ENCODE results near the gene CTLA4.

DNA sequence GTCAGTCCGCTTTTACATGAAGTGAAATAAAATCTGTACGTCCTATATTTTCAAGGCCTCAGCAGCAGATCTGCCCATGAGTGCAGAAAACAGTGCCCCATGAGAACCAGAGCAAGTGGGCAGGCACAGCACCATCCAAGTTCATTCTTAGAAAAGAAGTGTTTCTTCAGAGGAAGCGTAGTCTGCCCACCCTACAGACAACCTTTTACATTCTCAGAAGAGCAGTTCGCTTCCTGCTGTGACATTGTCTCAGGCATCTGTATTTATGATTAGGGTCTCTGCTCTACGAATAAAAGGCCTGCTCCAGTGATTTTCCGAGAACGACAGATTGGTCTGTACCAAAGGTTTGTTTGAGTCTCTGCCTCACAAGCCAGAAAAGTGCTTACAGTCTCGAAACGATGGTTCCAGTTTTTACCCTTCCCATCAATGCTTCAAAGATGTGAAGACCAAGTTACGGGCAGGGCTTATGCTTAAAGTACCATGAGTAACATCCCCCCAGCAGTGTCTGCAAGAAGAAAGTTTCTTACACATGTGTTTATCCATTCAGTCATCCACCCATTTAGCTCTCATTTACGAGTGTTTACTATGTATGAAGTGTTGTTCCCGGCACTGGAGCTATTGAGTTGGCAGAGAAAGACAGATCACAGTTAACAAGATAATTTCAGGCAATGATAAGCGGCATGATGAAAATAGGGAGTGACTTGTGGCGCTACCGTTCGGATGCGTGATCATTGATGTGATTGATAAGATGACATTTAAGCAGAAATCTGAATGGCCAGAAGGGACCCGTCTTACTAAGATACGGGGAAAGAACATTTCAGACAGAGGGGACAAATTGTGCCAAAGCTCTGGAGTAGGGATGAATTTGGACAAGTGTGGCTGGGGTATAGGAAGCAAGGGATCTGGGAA is 31.4 kb upstream of the CTLA4 start:
- TF ChIP-seq, protein P1, sequence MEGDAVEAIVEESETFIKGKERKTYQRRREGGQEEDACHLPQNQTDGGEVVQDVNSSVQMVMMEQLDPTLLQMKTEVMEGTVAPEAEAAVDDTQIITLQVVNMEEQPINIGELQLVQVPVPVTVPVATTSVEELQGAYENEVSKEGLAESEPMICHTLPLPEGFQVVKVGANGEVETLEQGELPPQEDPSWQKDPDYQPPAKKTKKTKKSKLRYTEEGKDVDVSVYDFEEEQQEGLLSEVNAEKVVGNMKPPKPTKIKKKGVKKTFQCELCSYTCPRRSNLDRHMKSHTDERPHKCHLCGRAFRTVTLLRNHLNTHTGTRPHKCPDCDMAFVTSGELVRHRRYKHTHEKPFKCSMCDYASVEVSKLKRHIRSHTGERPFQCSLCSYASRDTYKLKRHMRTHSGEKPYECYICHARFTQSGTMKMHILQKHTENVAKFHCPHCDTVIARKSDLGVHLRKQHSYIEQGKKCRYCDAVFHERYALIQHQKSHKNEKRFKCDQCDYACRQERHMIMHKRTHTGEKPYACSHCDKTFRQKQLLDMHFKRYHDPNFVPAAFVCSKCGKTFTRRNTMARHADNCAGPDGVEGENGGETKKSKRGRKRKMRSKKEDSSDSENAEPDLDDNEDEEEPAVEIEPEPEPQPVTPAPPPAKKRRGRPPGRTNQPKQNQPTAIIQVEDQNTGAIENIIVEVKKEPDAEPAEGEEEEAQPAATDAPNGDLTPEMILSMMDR (IDR thresholded peaks at IDR 0.05) = no peak
- no peak for TF ChIP-seq POLR2A (IDR thresholded peaks at IDR 0.05)
